SHP77 treated with DMSO at 0.1 percent for 48 hours (cell line): ENCODE data around the gene SSU72.

Source experiments
- DNase-seq: peaks from one replicate; lab custom pipeline; 2025; lab: John Stamatoyannopoulos, UW

SSU72 gene

GRCh38 chr1:1574721-1575537 lies at the start of gene SSU72:
Gene SSU72 (minus strand): TSS chr1:1574863. CDS start chr1:1574557, 306 bp downstream.
- peak; percentile 63 for DNase-seq

- no peak for DNase-seq
Measured at GRCh38 chr1:1623631-1624442, 49.2 kb upstream of the SSU72 start.

- DNase-seq, result no peak
Measured at GRCh38 chr1:1623181-1623630, 48.5 kb upstream of the SSU72 start.

DNA sequence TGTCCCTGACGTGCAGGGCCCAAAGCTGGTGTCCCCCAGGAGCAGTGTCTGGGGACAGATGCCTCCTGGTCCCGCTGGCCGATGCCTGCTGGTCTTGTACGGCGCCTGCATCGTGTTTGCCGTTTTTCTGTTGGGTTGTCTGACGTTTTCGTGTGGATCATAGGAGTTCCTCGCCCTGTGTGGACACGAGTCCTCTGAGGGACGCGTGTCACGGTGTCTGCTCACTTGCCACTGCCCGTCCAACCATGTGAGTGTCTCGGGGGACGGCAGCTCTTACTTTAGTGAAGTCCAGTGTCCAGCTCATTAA lies 48.1 kb upstream of the SSU72 start:
- no peak for DNase-seq

DNA sequence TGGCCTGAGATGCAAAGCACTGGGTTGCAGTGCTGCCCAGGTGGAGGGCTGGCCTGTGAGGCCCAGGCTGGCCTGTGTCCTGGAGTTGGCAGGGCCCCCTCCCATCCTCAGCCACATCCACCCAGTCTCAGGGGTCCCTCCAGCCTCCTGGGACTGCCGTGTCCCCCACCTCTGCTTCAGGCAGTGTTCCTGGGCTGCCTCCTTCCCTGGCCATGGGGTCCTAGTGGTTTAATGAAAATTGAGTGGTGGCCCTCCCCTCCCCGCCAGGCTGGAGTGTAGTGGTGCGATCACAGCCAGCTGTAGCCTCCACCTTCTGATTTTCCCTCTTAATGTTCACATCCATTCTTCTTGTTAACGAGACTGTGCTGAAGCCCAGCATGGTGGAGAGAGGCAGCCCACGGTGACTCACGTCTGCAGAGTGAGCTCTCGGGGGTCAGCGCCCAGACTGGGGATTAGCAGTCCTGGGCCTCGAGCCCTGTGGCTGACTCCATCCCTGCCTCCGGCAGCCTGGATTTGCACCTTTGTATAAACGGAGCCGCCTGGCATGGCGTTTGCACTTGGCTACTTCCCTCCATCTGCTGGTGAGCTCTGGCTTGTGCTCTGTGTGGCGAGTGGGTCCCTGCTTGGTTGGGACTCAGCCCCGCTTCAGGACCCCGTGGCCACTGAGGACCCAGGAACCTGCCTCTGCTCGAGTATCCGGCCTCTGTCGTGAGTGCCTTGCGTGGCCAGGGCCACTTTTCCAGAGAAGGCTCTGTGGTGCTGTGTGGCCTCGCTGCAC lies 47.5 kb upstream of the SSU72 start:
- DNase-seq, result no peak

DNA sequence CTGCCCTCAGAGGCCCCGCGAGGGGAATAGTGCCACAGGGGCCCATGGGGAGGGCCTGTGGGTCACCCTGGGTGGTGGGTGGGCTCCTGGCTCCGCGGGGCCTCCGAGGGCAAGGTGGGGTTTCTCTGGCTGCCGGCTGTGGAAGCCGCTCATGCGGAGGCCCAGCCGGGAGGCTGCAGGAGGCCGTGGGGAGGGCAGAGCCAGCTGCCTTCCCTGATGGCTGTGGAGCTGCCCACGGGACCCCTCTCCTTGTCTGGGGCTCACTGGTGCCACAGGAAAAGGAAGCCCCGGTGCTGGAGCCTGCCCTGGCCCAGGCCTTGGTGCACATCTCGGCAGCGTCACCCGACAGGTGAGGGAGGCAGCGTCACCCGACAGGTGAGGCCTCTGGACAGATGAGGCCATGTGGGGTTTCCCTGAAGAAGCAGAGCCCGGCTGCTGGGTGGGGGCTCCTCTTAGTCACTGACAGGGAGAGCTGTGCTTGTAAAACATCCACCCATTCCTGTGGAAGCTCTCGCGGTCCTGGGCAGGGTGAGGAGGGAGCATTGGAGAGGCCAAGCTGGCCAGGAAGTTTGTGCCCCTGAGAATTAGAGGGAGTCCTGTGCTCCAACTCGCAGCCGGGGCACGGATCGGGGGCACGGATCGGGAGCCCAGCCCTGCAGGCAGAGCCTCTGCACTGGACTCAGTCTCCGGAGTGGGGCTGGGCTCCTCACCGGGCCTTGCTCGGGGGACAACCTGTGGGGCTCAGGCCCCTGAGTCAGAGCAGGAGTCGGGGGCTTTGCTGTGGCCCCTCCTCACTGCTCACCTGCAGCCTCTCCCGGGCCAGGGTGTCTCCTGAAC lies 46.7 kb upstream of the SSU72 start:
- DNase-seq, result no peak

- no peak for DNase-seq
Measured at GRCh38 chr1:1620433-1621139, 45.9 kb upstream of the SSU72 start.

DNA sequence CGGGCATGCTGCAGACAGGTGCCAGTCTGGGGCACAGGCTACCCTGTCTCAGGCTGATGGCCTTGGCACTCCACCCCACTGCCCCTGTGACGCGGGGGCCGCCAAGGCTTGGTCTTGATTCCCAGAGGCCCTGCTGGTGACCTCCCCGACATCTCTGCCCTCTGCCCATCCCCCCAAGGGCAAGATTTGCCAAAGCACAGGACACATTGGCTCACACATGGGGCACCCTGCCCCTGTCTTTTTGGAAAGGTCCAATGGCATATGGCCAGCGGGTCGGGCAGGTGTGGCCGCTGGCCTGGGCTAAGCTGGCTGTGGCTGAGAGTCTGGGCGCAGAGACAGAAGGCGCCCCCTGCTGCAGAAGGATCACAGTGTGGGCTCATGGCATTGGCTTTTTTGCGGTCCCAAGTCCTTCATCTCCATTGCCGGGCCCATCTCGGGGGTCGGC lies 45.3 kb upstream of the SSU72 start:
- no peak for DNase-seq

GRCh38 chr1:1618396-1619068 lies 43.9 kb upstream of the SSU72 start:
- DNase-seq, result no peak

GRCh38 chr1:1617925-1618324 lies 43.3 kb upstream of the SSU72 start:
- DNase-seq, result no peak

GRCh38 chr1:1617516-1617915 lies 42.9 kb upstream of the SSU72 start:
- no peak for DNase-seq

GRCh38 chr1:1616838-1617237 lies 42.2 kb upstream of the SSU72 start:
- no peak for DNase-seq

DNA sequence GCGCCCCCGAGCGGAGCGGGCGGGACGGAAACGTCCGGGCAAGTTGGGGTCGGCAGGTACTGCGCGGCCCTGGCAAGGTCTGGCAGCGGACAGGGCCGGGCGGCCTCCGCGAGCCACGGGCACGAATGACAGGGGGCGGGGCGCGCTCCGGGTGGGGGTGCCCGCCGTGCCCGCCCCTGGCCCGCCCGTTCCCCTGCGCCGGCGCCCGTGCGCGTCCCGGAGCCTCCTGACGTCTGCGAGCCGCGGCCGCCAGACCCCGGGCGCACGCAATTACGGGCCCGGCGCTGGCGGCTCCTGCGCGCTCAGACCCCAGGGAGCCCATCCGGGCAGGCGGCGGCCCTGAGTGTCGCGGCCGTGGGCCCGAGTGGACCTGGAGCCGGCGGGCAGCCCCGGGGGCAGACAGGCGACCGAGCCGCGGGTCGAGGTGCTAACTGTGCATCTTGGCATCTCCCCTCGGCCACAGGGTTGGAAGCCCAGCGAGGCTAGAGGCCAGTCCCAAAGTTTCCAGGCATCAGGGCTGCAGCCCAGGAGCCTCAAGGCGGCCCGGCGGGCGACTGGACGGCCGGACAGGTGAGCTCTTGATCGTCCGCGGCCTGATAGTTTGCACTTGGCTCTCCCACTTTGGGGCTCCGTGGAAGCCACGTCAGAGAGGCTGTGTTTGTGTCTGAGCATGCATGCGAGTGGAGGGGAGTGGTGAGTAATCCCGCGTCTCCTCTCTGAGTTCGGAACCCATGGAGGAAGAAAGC lies 41.6 kb upstream of the SSU72 start:
- DNase-seq, result no peak

DNA sequence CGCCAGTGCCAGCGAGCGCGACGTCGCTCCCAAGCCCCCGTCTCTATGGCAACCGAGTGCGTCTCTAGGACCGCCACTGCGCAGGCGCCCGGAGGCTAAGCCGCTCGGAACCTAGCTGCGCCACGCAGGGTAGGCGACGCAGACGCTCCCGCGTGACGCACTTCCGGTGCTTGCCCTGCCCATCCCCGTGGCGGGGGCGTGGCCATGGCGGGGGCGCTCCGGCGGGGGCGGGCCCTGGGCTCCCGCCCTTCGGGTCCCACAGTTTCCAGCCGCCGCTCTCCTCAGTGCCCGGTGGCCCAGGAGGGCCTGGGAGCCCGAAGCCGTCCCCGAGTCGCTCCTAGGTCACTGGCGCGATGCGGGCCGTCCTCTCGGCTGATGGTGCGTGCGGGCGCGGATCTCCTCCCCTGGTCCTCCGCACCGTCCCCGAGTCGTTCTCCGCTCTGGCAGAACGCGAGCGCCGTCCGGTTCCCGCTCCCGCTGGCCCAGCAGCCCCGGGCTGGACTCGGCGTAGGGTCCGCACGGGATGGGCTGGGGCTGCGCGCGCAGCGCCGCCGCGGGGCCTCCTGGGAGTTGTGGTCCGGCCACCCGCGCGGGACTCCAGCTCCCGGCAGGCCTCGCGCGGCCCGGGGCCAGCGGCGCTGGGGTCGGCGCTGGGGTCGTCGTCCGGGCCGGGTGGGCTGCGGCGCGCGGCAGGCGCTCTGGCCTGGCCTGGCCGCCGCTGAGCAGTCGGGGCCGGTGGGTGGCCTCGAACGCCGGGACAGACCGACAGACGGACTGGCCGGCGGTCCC lies 40.8 kb upstream of the SSU72 start, which contains the start of gene MIB2:
TSS of gene MIB2 (plus strand) at position 245 of the 789 bp plus-strand sequence. CDS start 7,953 bp downstream, outside the sequence.
- peak; percentile 83 for DNase-seq

DNA sequence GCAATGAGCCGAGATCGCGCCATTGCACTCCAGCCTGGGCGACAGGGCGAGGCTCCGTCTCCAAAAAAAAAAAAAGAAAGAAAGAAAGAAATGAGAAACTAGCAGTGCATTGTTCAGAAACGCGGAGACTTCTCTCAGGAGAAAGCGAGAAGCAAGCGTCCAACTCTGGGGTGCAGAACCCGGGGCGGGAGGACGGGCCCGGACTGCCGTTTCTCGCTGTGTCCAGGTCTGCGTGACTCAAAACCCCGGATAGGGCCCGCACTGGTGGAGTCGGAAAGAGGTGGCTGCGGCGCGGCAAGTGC lies 40.2 kb upstream of the SSU72 start:
- no peak for DNase-seq

DNA sequence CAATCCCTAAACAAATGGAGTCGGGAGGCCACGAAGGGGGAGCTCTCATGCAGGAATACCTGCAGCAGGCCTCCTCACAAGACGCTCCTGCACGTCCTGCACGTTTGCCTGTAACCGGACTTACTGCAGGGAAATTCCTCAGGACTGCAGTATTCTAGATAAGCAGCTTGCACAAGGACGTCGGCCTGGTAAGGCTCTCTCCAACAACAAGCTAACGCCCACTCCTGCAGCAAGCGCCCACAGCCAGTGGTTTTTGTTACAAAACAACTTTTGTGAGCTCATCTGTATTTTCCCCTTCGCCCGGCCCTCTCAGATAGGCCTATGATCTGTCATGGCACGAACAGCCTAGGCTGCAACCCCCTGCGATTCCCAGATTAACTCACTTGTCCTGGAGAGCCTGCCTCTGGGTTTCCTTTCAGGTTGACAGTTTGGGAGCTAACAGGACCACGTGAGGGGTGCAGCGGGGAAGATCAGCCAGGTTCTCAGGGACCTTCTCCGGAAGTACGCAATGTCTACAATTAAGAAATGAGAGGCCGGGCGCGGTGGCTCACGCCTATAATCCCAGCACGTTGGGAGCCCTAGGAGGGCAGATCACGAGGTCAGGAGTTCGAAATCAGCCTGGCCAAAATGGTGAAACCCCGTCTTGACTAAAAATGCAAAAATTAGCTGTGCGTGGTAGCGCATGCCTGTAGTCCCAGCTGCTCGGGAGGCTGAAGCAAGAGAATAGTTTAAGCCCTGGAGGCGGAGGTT lies 39.7 kb upstream of the SSU72 start:
- no peak for DNase-seq

DNA sequence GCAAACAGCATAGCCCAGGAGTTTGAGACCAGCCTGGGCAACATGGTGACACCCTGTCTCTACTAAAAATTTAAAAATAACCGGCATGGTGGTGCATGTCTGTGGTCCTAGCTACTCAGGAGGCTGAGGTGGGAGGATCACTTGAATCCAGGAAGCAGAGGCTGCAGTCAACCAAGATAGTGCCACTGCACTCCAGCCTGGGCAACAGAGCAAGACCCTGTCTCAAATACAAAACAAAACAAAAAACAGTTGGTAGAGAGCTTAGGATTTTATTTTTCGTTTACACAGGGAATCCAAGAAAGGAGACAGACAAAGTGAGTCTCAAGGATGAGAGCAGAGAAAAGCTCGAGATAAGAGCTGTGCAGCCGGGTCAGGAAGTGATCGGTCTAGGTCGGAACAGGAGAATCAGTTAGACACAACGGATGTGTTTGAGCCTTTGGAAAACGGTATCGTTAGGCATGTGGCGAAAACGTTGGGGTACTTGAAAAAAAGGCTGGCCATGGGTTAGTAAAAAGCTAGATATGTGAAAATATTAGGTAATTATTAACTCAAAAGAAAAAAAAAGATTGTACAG lies 38.9 kb upstream of the SSU72 start:
- DNase-seq, result no peak

DNA sequence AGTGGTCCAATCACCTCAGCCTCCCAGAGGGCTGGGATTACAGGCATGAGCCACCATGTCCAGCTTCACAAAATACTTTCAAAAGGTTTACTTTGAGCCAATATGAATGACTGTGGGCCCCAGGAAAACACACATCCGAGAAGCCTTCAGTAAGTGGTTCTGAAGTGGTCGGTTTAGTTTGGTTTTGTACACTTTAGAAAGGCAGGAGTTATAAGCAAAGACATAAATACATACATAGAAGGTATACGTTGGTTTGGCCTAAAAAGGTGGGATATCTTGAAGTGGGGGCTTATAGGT lies 37.4 kb upstream of the SSU72 start:
- no peak for DNase-seq
